ENCODE measurements around the gene NANOS1.

The NANOS1 gene

DNA sequence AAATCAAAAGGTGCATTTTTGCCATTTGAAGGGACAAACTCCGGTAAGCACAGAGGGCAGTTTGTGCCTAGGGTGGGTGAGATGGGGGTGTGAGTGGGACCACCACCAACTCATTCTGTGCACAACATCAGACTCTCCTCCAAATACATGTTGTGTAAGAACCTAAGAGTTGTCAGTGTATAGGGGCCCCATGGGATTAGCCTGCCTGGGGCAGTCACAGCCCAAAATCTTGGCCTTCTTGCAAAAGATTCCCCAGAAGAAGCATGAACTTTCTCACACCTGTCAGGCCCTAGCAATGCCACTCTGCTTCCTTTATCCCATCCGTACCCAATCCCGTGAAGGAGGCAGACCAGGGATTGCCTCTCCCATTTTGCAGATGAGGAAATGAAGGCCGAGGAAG lies 47.1 kb upstream of the NANOS1 start:
- no peak for TF ChIP-seq FOXP2 (optimal IDR thresholded peaks at IDR 0.05; ENCODE audit: borderline replicate concordance, extremely low read depth, extremely low read length, insufficient read depth)
- TF ChIP-seq, protein P1, sequence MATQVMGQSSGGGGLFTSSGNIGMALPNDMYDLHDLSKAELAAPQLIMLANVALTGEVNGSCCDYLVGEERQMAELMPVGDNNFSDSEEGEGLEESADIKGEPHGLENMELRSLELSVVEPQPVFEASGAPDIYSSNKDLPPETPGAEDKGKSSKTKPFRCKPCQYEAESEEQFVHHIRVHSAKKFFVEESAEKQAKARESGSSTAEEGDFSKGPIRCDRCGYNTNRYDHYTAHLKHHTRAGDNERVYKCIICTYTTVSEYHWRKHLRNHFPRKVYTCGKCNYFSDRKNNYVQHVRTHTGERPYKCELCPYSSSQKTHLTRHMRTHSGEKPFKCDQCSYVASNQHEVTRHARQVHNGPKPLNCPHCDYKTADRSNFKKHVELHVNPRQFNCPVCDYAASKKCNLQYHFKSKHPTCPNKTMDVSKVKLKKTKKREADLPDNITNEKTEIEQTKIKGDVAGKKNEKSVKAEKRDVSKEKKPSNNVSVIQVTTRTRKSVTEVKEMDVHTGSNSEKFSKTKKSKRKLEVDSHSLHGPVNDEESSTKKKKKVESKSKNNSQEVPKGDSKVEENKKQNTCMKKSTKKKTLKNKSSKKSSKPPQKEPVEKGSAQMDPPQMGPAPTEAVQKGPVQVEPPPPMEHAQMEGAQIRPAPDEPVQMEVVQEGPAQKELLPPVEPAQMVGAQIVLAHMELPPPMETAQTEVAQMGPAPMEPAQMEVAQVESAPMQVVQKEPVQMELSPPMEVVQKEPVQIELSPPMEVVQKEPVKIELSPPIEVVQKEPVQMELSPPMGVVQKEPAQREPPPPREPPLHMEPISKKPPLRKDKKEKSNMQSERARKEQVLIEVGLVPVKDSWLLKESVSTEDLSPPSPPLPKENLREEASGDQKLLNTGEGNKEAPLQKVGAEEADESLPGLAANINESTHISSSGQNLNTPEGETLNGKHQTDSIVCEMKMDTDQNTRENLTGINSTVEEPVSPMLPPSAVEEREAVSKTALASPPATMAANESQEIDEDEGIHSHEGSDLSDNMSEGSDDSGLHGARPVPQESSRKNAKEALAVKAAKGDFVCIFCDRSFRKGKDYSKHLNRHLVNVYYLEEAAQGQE (IDR thresholded peaks at IDR 0.05; ENCODE audit: insufficient read depth in 1 of 2, low read depth in 2 of 2, low read length in 2 of 2), result no peak
- TF ChIP-seq TAF1 (IDR thresholded peaks at IDR 0.05; ENCODE audit: borderline replicate concordance, insufficient read depth, low read length), result no peak
- no peak for TF ChIP-seq SIN3A (IDR thresholded peaks at IDR 0.05; ENCODE audit: borderline replicate concordance, insufficient read depth, low read length)
- no peak for TF ChIP-seq POLR2AphosphoS5 (IDR thresholded peaks at IDR 0.05; ENCODE audit: low read depth, low read length)

GRCh38 chr10:118983263-118983662 lies 46.3 kb upstream of the NANOS1 start:
- TF ChIP-seq FOXP2 (optimal IDR thresholded peaks at IDR 0.05; ENCODE audit: borderline replicate concordance, extremely low read depth, extremely low read length, insufficient read depth), result no peak
- no peak for TF ChIP-seq POLR2AphosphoS5 (IDR thresholded peaks at IDR 0.05; ENCODE audit: low read depth, low read length)
- TF ChIP-seq TAF1 (IDR thresholded peaks at IDR 0.05; ENCODE audit: borderline replicate concordance, insufficient read depth, low read length), result no peak
- TF ChIP-seq, protein P1 (IDR thresholded peaks at IDR 0.05; ENCODE audit: insufficient read depth in 1 of 2, low read depth in 2 of 2, low read length in 2 of 2), result no peak
- no peak for TF ChIP-seq SIN3A (IDR thresholded peaks at IDR 0.05; ENCODE audit: borderline replicate concordance, insufficient read depth, low read length)

- TF ChIP-seq, protein P1 (IDR thresholded peaks at IDR 0.05; ENCODE audit: insufficient read depth in 1 of 2, low read depth in 2 of 2, low read length in 2 of 2), result no peak
- no peak for TF ChIP-seq FOXP2 (optimal IDR thresholded peaks at IDR 0.05; ENCODE audit: borderline replicate concordance, extremely low read depth, extremely low read length, insufficient read depth)
- no peak for TF ChIP-seq TAF1 (IDR thresholded peaks at IDR 0.05; ENCODE audit: borderline replicate concordance, insufficient read depth, low read length)
- TF ChIP-seq SIN3A (IDR thresholded peaks at IDR 0.05; ENCODE audit: borderline replicate concordance, insufficient read depth, low read length), result no peak
- TF ChIP-seq POLR2AphosphoS5 (IDR thresholded peaks at IDR 0.05; ENCODE audit: low read depth, low read length), result no peak
These were observed 43.9 kb upstream of the NANOS1 start for GRCh38 chr10:118985576-118985975.

DNA sequence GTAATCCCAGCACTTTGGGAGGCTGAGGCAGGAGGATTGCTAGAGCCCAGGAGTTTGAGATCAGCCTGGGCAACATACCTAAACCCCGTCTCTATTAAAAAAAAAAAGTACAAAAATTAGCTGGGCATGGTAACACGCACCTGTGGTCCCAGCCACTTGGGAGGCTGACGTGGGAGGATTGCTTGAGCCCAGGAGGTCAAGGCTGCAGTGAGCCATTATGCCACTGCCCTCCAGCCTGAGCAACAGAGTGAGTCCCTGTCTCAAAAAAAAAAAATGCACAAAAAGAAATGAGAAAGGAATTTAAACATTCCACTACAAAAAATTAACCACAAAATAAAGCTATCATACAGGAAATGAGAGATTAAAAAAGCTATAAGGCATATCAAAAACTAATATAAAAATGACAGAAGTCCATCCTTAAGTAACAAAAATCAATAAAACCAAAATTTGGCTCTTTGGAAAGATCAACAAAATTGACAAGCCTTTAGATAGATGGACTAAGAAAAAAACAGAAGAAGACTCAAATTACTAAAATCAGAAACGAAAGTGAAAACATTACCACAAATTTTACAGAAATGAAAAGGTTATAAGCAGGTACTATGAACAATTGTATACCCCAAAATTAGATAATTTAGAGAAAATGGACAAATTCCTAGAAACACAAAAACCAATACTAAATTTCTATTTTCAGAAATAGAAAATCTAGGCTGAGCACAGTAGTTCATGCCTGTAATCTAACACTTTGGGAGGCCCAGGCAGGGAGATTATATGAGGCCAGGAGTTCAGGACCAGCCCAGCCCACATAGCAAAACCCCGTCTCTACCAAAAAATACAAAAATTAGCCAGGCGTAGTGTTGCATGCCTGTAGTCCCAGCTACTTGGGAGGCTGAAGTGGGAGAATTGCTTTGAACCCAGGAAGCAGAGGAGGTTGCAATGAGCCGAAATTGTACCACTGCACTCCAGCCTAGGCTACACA lies 42.4 kb upstream of the NANOS1 start:
- TF ChIP-seq TAF1 (IDR thresholded peaks at IDR 0.05; ENCODE audit: borderline replicate concordance, insufficient read depth, low read length), result no peak
- no peak for TF ChIP-seq SIN3A (IDR thresholded peaks at IDR 0.05; ENCODE audit: borderline replicate concordance, insufficient read depth, low read length)
- no peak for TF ChIP-seq POLR2AphosphoS5 (IDR thresholded peaks at IDR 0.05; ENCODE audit: low read depth, low read length)
- no peak for TF ChIP-seq FOXP2 (optimal IDR thresholded peaks at IDR 0.05; ENCODE audit: borderline replicate concordance, extremely low read depth, extremely low read length, insufficient read depth)
- TF ChIP-seq, protein P1 (IDR thresholded peaks at IDR 0.05; ENCODE audit: insufficient read depth in 1 of 2, low read depth in 2 of 2, low read length in 2 of 2), result no peak
